Rectal smooth muscle tissue (tissue), 1 donor: ENCODE data around the gene TXNIP.

Source experiments
- H3K27ac ChIP-seq: one replicate; pipeline ENCODE4 v1.7.0; 2013; ENCODE audit warnings: low read depth, low read length, inconsistent platforms
- H3K27me3 ChIP-seq: one replicate; pipeline ENCODE4 v1.7.0; 2013; ENCODE audit warnings: low read length; ENCODE audit not compliant: control insufficient read depth, insufficient read depth
- H3K36me3 ChIP-seq: one replicate; pipeline ENCODE4 v1.7.0; 2013; ENCODE audit warnings: low read length; ENCODE audit not compliant: control insufficient read depth, insufficient read depth
- H3K4me1 ChIP-seq: one replicate; pipeline ENCODE4 v1.7.0; 2013; ENCODE audit warnings: low read length; ENCODE audit not compliant: control insufficient read depth, insufficient read depth
- H3K4me3 ChIP-seq: one replicate; pipeline ENCODE4 v1.7.0; 2013; ENCODE audit warnings: low read length
- H3K9ac ChIP-seq: one replicate; pipeline ENCODE4 v1.7.0; 2013; ENCODE audit warnings: low read length

TXNIP gene

DNA sequence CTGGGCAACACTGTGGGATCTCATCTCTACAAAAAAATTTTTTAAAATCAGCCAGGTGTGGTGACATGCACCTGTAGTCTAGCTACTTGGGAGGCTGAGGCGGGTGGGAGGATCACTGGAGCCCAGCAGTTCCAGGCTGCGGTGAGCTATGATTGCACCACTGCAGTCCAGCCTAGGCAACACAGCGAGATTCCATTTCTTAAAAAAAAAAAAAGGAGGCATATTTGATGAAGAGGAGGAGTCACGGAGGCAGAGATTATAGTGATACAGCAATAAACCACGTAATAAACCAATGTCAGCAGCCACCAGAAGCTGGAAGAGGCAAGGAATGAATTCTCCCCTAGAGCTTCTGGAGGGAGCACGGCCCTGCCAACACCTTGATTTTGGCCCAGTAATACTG lies 42.5 kb downstream of the TXNIP start:
- no peaks in the 10 kb centered on the region for H3K36me3 ChIP-seq
- no peaks in the 10 kb centered on the region for H3K27me3 ChIP-seq
- no peak overlapping the region for H3K9ac ChIP-seq
- H3K4me1 ChIP-seq: peaks cover 26% of the 10 kb centered on the region
- no peak overlapping the region for H3K27ac ChIP-seq
- no peak overlapping the region for H3K4me3 ChIP-seq

DNA sequence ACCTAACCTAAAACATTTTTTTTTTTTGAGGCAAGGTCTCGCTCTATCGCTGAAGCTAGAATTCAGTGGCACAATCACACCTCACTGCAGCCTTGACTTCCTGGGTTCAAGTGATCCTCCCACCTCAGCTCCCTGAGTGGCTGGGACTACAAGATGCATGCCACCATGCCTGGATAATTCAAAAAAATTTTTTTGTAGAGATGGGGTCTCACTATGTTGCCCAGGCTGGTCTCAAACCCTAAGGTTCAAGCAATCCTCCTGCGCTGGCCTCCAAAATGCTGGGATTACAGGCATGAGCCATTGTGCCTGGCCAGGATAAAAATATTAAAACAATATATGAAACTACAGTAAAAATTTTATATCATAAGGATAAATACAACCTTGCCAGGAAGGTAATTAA lies 43.5 kb downstream of the TXNIP start:
- Histone ChIP-seq H3K4me1 (peaks cover 21% of the 10 kb centered on the region), H3K27ac (no peak overlapping the region)

DNA sequence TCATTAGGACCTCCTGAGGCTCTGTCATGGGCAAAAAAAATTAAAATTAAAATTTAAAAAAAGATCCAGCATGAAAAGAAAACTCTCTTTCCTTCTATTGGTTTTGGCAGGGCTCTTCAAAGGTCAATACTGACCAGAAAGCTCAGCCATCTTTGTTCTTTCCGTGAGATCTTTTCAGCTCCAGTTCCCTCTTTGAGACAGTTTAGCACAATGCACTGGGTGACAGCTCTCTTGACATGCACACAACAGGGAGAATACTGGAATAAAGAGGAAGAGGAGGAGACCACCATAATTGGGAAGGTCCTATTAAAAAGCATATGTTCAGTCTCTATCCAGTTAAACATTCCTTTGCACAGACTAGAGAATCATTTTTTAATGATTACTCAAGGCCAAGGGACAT lies 44.9 kb downstream of the TXNIP start:
- peaks cover 21% of the 10 kb centered on the region for H3K4me1 ChIP-seq
- H3K27me3 ChIP-seq: no peaks in the 10 kb centered on the region
- H3K27ac ChIP-seq: no peak overlapping the region
- H3K9ac ChIP-seq: no peak overlapping the region
- H3K4me3 ChIP-seq: no peak overlapping the region
- H3K36me3 ChIP-seq: no peaks in the 10 kb centered on the region

More for the DNA sequence above, 43.5 kb downstream of the TXNIP start:
- Histone ChIP-seq H3K27me3 (no peaks in the 10 kb centered on the region), H3K4me3 (no peak overlapping the region), H3K9ac (no peak overlapping the region), H3K36me3 (no peaks in the 10 kb centered on the region)

DNA sequence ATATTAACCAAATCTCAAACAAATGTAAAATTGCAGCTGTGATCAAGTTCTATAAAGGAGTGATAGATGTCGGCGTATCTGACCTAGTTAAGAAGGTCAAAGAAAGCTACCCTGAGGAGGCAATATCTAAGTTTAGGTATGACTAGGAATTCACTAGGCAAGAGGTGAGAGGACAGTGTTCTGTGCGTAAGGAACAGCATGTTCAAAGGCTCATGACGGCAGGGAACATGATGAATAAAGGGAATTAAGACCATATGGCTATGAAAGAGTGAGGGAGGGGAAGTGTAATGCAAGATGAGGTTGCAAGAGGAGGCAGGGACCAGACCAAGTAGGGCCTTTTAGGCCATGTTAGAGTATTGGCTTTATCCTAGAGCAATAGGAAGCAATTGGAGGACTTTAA lies 47.2 kb downstream of the TXNIP start:
- Histone ChIP-seq H3K27me3 (no peaks in the 10 kb centered on the region), H3K27ac (no peak overlapping the region), H3K36me3 (no peaks in the 10 kb centered on the region), H3K4me1 (peaks cover 1% of the 10 kb centered on the region), H3K9ac (no peak overlapping the region), H3K4me3 (no peak overlapping the region)

DNA sequence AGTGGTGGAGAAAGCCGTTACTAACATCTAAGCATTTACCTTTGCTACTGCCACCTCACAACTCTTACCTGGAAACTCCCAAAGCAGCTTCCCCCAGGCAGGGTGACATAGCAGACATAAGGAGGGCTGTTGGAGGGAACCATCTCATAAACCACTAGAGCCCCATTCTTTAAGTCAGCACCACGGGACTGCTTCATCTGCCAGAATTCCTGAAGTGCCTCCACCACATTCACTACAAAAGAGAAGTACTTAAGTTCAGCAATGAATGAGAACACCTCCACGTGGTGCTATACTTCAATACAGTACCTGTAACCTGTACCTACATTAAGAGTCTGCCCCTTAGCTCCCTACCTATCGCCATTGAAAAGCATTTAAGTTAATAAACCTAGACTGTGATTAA lies 48.8 kb downstream of the TXNIP start:
- Histone ChIP-seq H3K4me1 (no peaks in the 10 kb centered on the region), H3K27ac (no peak overlapping the region)

DNA sequence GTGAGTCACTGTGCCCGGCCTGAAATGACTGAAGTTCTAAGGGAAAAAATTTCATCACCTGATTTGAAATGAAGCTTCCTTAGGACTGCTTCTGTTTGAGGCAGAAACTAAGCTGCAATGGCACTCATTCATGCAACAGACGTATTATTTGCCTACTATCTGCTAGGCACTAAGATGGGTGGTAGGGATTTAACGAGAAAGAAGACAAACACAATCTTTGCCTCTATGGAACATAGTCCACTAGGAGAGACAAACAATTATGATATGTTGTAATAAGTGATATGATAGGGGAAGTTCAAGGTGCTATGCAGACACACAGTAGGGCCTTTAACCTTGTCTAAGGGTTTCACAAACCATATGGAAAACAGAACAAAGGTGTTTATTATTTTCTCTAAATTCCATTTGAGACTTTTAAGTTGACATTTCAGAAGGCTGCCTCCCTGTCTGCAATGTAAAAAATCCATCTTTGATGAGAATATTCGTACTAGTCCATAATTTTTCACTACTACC lies 49.8 kb downstream of the TXNIP start:
- H3K27me3 ChIP-seq: no peaks in the 10 kb centered on the region
- no peak overlapping the region for H3K4me3 ChIP-seq
- H3K36me3 ChIP-seq: no peaks in the 10 kb centered on the region
- H3K27ac ChIP-seq: no peak overlapping the region
- no peak overlapping the region for H3K9ac ChIP-seq
- no peaks in the 10 kb centered on the region for H3K4me1 ChIP-seq

More for the DNA sequence above, 48.8 kb downstream of the TXNIP start:
- Histone ChIP-seq H3K36me3 (no peaks in the 10 kb centered on the region), H3K27me3 (no peaks in the 10 kb centered on the region), H3K9ac (no peak overlapping the region), H3K4me3 (no peak overlapping the region)

DNA sequence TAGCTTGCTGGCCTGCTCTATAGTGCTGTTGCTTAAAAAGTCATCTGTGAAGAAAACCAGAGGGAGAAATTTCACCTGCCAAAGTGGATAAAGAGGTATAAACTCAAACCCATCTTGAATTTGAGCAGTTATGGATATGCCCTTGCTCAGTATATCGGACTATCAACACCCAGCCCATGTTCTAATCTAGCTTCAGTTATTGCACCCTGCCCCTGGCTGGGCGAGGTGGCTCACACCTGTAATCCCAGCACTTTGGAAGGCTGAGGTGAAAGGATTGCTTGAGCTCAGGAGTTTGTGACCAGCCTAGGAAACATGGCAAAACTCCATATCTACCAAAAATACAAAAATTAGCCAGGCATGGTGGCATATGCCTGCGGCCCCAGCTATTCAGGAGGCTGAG lies 51.8 kb downstream of the TXNIP start:
- Histone ChIP-seq H3K36me3 (no peaks in the 10 kb centered on the region), H3K27ac (no peak overlapping the region)

DNA sequence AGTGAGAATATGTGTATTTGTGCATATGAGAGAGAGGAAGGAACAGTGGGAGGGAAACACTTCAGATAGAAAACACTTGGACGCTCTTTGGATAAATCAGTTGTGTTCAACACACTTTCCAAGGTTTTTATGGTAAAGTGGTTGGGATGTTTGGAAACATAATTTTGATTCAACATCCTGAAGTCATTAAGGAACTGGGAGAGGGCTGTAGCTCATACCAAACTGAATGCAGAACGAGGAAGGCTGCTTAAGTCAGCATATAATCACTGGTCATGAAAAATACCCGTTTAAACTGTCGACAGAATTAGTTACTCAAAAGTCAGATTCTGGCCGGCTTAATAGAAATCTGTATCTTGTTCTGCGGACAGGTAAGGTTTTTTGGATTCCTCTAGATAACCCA lies 53.5 kb downstream of the TXNIP start:
- no peak overlapping the region for H3K9ac ChIP-seq
- H3K27me3 ChIP-seq: no peaks in the 10 kb centered on the region
- H3K36me3 ChIP-seq: no peaks in the 10 kb centered on the region
- no peaks in the 10 kb centered on the region for H3K4me1 ChIP-seq
- H3K27ac ChIP-seq: no peak overlapping the region
- no peak overlapping the region for H3K4me3 ChIP-seq

More for the DNA sequence above, 51.8 kb downstream of the TXNIP start:
- H3K4me1 ChIP-seq: no peaks in the 10 kb centered on the region
- H3K4me3 ChIP-seq: no peak overlapping the region
- H3K9ac ChIP-seq: no peak overlapping the region
- H3K27me3 ChIP-seq: no peaks in the 10 kb centered on the region
